Small intestine (tissue), 7 donors: ENCODE results near the gene NFRKB. TPM values are rescaled to one million over a fixed set of nuclear protein-coding genes. Genes with fewer than 3 reads are reported as not detected.
A peak's percentile ranks its signal among the peaks of the same experiment; 100 is the strongest.
"Not testable (repeated sequence)": the region's sequence is repeated elsewhere in the genome, so short reads cannot be mapped to it uniquely, and the experiment has no call there.

Experiments used
- DNase-seq, 2 donors: peaks; one replicate each; pipeline versions ENCODE4 v3.0.0 to v3.0.0-alpha.2; 2013
- FAIRE-seq: peaks from 2 replicates; lab custom pipeline; 2012; peaks lifted over from hg19 to GRCh38; lab: Jason Lieb, UNC
- H3K27ac ChIP-seq, 3 donors: one replicate each; pipeline ENCODE4 v1.5.1; 2013; ENCODE audit warnings: low read length in 2 of 3, mild to moderate bottlenecking in 2 of 3, control low read depth in 1 of 3, inconsistent platforms in 1 of 3, low read depth in 1 of 3, moderate library complexity in 1 of 3
- H3K27me3 ChIP-seq, 3 donors: one replicate each; pipeline ENCODE4 v1.6.1; 2013; ENCODE audit warnings: low read length in 3 of 3, inconsistent platforms in 1 of 3; ENCODE audit not compliant: control insufficient read depth in 3 of 3, insufficient read depth in 3 of 3
- H3K36me3 ChIP-seq, 3 donors: one replicate each; pipeline ENCODE4 v1.6.1; 2013; ENCODE audit warnings: low read length in 3 of 3, inconsistent platforms in 1 of 3, low read depth in 1 of 3, mild to moderate bottlenecking in 1 of 3, moderate library complexity in 1 of 3; ENCODE audit not compliant: control insufficient read depth in 3 of 3, insufficient read depth in 2 of 3
- H3K4me1 ChIP-seq, 3 donors: one replicate each; pipeline ENCODE4 v1.6.1; 2013; ENCODE audit warnings: low read length in 2 of 3, inconsistent platforms in 1 of 3, low read depth in 1 of 3, mild to moderate bottlenecking in 1 of 3, moderate library complexity in 1 of 3; ENCODE audit not compliant: control insufficient read depth in 3 of 3, insufficient read depth in 2 of 3
- H3K4me3 ChIP-seq, 3 donors: one replicate each; pipeline ENCODE4 v1.5.1; 2013; ENCODE audit warnings: low read length in 3 of 3, control low read depth in 1 of 3, inconsistent platforms in 1 of 3, low read depth in 1 of 3, mild to moderate bottlenecking in 1 of 3, moderate library complexity in 1 of 3
- H3K9me3 ChIP-seq, 2 donors: one replicate each; pipeline ENCODE4 v1.6.1; 2013; ENCODE audit warnings: low read depth in 1 of 2, low read length in 1 of 2; ENCODE audit not compliant: control insufficient read depth in 2 of 2, insufficient read depth in 1 of 2
- WGBS, 3 donors: extraction: QIAGEN DNeasy Blood & Tissue Kit; methylation state at CpG; one replicate each; pipeline ENCODE4 v1.1.7; 2013; 5-methylcytosine and 5-hydroxymethylcytosine counted together
- polyA plus RNA-seq, 4 donors: library from polyadenylated mRNA; stranded (reverse) in 3 of 4; unstranded in 1 of 4; fragments of 200-250 nt in 3 of 4; fragments of 120-200 nt in 1 of 4; gene quantifications; one replicate each; pipeline versions ENCODE4 v1.2.1 to v1.2.3, GENCODE V29; 2013
- donor health status: healthy with polysubstance abuse.
- donor health status: control.
- donor health status: control.
- donor health status: Bipolar disorder and iron deficiency.
- donor health status: healthy.

Gene NFRKB
- polyA plus RNA-seq, 4 donors: 7.3 to 33.6 (median 9.5) TPM

DNA sequence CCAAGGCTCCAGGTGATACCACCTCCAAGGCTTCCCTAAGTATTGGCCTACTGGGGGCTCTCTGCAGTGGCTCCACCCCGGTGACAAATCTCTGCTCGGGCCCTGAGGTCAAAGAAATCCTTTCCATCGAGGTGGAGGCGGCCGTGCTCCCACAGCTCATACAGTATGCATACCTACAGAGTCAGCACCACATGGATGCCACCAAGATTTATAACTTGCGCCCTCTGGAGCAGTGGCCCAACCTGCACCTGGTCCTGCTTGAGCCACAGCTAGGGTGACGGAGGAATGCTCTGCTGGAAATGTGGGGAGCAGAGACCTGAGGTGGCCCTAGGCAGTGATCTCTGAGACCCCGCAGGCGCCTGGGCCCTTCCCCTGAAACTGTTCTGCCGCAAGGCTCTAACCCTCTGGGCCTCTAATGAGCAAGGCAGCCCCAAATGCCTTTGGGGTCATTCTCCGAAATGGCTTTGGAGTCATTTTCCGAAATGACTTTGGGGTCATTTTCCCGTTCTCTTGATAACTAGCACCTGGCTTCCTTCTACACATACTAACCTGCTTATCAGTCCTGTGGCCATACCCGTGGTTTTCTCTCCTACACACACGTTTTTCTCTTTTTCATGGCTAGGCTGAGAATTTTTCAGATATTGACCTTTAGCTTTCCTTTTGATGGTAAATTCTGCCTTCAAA lies 45.8 kb downstream of the NFRKB start:
- H3K27ac ChIP-seq: peak overlapping the region in 1 of 3 donors; percentile 1
- FAIRE-seq (no peak), DNase-seq (no peak)
- H3K4me1 ChIP-seq: peaks cover 5 to 36% (median 11%) of the 10 kb centered on the region in 3 donors
- H3K27me3 ChIP-seq: no peaks in the 10 kb centered on the region
- peaks cover 0 to 37% (median 10%) of the 10 kb centered on the region in 3 donors for H3K36me3 ChIP-seq
- H3K4me3 ChIP-seq: no peak overlapping the region
- no peaks in the 10 kb centered on the region for H3K9me3 ChIP-seq
- 91 to 92% (median 92%) methylated on average over 15 of the region's 15 CpGs for WGBS, 3 donors

DNA sequence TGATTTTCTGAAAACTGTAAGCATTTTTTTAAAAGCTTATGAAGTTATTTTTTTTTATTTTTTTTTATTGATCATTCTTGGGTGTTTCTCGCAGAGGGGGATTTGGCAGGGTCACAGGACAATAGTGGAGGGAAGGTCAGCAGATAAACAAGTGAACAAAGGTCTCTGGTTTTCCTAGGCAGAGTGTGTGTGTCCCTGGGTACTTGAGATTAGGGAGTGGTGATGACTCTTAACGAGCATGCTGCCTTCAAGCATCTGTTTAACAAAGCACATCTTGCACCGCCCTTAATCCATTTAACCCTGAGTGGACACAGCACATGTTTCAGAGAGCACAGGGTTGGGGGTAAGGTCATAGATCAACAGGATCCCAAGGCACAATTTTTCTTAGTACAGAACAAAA lies 48.0 kb downstream of the NFRKB start:
- Histone ChIP-seq H3K36me3 (peaks cover 0 to 27% (median 4%) of the 10 kb centered on the region in 3 donors), H3K4me1 (peaks cover 0 to 22% (median 11%) of the 10 kb centered on the region in 3 donors), H3K27ac (peak overlapping the region; percentile 76 to 93 (median 81))
- not testable (repeated sequence) for DNase-seq, H3K4me3 ChIP-seq, FAIRE-seq, H3K27me3 ChIP-seq, H3K9me3 ChIP-seq
- 0 to 33% (median 31%) methylated on average over 1 of the region's 3 CpGs for WGBS, 3 donors

DNA sequence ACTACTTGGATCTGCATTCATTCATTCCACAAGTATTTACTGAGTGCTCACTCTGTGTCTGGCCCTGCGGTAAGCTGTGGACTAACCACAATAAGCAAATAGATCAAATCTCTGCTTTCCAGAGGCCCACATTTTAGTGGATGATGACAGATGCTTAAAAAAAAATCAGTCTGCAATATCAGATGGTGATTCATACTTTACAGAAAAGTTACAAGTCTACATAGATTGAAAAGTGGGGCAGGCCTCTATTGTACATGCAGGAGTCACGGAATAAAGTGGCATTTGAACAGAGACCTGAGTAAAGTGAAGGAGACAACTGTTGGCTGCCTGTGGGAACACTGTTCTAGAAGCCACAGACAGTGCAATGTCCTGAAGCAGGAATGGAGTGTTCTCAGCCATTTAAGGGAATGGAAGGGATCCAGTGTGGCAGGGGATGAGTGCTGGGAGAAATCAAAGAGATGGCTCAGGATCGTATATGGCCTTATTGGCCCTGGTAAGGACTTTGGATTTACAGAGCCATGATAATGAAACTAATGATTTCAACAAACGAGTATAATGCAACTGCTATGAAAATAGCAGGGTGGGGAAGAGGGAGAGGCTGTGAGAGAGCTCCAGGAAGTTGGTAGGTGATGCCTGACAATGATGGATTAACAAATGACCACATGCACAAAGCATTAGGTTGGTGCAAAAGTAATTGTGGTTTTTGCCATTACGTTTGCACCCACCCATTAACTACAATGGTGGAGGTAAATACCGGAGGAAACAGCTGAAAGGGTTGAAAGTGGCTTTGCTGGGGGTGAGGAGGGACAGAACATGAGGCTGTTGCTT lies 48.7 kb downstream of the NFRKB start:
- H3K36me3 ChIP-seq: peaks cover 0 to 26% (median 2%) of the 10 kb centered on the region in 3 donors
- DNase-seq (peak; percentile 83 to 93), FAIRE-seq (peak; percentile 19)
- H3K27ac ChIP-seq: peak overlapping the region; percentile 76 to 93 (median 81)
- peaks cover 0 to 22% (median 11%) of the 10 kb centered on the region in 3 donors for H3K4me1 ChIP-seq
- H3K9me3 ChIP-seq: no peaks in the 10 kb centered on the region
- H3K4me3 ChIP-seq: no peak overlapping the region
- 19 to 46% (median 30%) methylated on average over 6 of the region's 6 CpGs for WGBS, 3 donors
- no peaks in the 10 kb centered on the region for H3K27me3 ChIP-seq

Other genes starting within 250 kb of the NFRKB start
- gene TMEM45B, start 79.7 kb downstream of the NFRKB start, polyA plus RNA-seq: 100 to 1,000 TPM in 3 of 4 donors, 10 to 100 TPM in 1; 97.7 to 364 (median 134) TPM
- gene PRDM10, start 107.3 kb upstream of the NFRKB start, polyA plus RNA-seq: 1 to 10 TPM; 2.7 to 8.8 (median 3.3) TPM
- gene APLP2, start 174.3 kb upstream of the NFRKB start, polyA plus RNA-seq: 100 to 1,000 TPM in 2 of 4 donors, 10 to 100 TPM in 2; 72.7 to 482 (median 138) TPM